GM12874 (cell line): ENCODE data around the gene ERVW-1.

Source experiments
- CTCF ChIP-seq: IDR thresholded peaks from 2 replicates; pipeline ENCODE4 v1.5.1; 2011; ENCODE audit warnings: low read depth, mild to moderate bottlenecking, control low read depth, low read length, moderate library complexity; ENCODE audit not compliant: insufficient read depth

The ERVW-1 gene

GRCh38 chr7:92422926-92423325, 54.8 kb downstream of the ERVW-1 start:
- no peak for TF ChIP-seq CTCF

- TF ChIP-seq CTCF: no peak
Observed at GRCh38 chr7:92421676-92422435, 55.9 kb downstream of the ERVW-1 start.
